SK-N-SH (cell line): Measurements from ENCODE around the gene ACOXL.

Experiments used
- CTCF ChIP-seq: fragments of 200-600 bp; sonication (generic); IDR thresholded peaks from 2 replicates; pipeline ENCODE4 v1.6.1; 2017; ENCODE audit warnings: antibody characterized with exemption, mild to moderate bottlenecking, moderate library complexity
- EP300 ChIP-seq, 2 experiments: IDR thresholded peaks; 2 replicates each; pipeline versions ENCODE4 v1.4.0 to v1.6.1; 2012; ENCODE audit warnings: borderline replicate concordance in 1 of 2, low read depth in 1 of 2, low read length in 1 of 2
- TAF1 ChIP-seq: IDR thresholded peaks from 2 replicates; pipeline ENCODE4 v1.6.1; 2012; ENCODE audit warnings: low read depth, mild to moderate bottlenecking, low read length, moderate library complexity, borderline replicate concordance
- USF2 ChIP-seq: fragments of 150-350 bp; IDR thresholded peaks from 2 replicates; pipeline ENCODE4 v1.6.1; 2017; ENCODE audit warnings: antibody characterized with exemption, low read length, low read depth, borderline replicate concordance
- YY1 ChIP-seq: IDR thresholded peaks from 2 replicates; pipeline ENCODE4 v1.4.0; 2012; ENCODE audit warnings: low read depth, mild to moderate bottlenecking
- TF ChIP-seq, protein P1 (sequence below): IDR thresholded peaks from 2 replicates; pipeline ENCODE4 v1.4.0; 2012; ENCODE audit warnings: low read depth, borderline replicate concordance

- no peak for TF ChIP-seq YY1
- TF ChIP-seq TAF1: no peak
- TF ChIP-seq, protein P1, sequence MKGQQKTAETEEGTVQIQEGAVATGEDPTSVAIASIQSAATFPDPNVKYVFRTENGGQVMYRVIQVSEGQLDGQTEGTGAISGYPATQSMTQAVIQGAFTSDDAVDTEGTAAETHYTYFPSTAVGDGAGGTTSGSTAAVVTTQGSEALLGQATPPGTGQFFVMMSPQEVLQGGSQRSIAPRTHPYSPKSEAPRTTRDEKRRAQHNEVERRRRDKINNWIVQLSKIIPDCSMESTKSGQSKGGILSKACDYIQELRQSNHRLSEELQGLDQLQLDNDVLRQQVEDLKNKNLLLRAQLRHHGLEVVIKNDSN: no peak
- no peak for TF ChIP-seq CTCF
- TF ChIP-seq USF2: no peak
- no peak for TF ChIP-seq EP300 (IDR thresholded peaks at IDR 0.05; ENCODE audit: borderline replicate concordance in 1 of 2, low read depth in 1 of 2, low read length in 1 of 2)
Measured at GRCh38 chr2:110927526-110927925, 195.2 kb downstream of the ACOXL start.
